ENCODE measurements around the gene AGMO.

DNA sequence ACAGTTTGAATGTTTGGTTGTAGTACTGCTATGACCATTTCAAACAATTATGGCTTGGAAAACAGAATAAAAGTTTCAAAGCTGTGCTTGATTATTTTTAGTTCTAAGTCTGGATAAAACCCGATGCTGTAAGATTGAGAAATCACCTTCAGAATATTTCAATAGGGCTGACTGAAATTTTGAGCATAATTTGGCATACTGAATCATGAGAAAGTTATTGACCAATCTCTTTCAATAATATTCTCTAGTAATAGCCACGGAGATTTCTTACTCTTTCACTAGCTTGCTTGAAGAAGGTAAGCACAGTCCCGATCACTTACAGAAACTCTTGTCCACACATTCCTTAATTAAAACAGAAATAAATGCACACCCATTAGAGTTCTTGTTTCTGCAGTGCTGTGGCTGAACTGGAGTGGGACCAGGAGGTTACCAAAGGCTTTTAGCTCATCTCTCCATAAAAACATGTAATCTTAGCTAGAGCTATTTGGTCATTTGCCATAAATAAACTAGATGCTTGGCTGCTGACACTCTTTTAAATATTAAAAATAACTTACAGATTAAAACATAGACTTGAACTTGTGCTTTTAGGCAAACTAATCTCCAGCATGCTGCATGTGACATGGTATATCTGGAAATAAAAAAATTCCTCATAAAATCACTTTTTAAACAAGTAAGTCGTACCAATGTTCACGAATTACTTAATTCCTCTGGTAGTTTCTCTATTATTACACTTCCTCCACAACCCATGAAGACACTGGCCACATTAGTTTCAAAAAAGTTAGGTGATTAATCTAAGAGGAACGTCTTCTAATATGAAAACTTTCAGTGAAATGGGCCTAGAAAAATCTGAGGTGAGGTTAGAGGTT is 97.8 kb downstream of the AGMO start:
- TF ChIP-seq, protein P1, sequence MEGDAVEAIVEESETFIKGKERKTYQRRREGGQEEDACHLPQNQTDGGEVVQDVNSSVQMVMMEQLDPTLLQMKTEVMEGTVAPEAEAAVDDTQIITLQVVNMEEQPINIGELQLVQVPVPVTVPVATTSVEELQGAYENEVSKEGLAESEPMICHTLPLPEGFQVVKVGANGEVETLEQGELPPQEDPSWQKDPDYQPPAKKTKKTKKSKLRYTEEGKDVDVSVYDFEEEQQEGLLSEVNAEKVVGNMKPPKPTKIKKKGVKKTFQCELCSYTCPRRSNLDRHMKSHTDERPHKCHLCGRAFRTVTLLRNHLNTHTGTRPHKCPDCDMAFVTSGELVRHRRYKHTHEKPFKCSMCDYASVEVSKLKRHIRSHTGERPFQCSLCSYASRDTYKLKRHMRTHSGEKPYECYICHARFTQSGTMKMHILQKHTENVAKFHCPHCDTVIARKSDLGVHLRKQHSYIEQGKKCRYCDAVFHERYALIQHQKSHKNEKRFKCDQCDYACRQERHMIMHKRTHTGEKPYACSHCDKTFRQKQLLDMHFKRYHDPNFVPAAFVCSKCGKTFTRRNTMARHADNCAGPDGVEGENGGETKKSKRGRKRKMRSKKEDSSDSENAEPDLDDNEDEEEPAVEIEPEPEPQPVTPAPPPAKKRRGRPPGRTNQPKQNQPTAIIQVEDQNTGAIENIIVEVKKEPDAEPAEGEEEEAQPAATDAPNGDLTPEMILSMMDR (IDR thresholded peaks at IDR 0.05; ENCODE audit: insufficient read depth, low read depth, low read length), result no peak
- no peak for TF ChIP-seq EZH2 (IDR thresholded peaks at IDR 0.05; ENCODE audit: insufficient read depth, low read length)
